GM21528 (cell line): Measurements from ENCODE around the gene UBTD1.
"Not testable (repeated sequence)": the region's sequence is repeated elsewhere in the genome, so short reads cannot be mapped to it uniquely, and the experiment has no call there.

Source experiments
- ATAC-seq: cut with Tn5 transposase; IDR thresholded peaks from one replicate; pipeline ENCODE4 v1.9.1; 2021; ENCODE audit warnings: mild to moderate bottlenecking, moderate library complexity; ENCODE audit not compliant: unreplicated experiment, low FRiP score

UBTD1 gene

GRCh38 chr10:97498841-97499560 lies at the start of gene UBTD1:
UBTD1 (plus strand) TSS chr10:97498924; CDS start chr10:97499204, 280 bp downstream.
- peak; percentile 8 for ATAC-seq

DNA sequence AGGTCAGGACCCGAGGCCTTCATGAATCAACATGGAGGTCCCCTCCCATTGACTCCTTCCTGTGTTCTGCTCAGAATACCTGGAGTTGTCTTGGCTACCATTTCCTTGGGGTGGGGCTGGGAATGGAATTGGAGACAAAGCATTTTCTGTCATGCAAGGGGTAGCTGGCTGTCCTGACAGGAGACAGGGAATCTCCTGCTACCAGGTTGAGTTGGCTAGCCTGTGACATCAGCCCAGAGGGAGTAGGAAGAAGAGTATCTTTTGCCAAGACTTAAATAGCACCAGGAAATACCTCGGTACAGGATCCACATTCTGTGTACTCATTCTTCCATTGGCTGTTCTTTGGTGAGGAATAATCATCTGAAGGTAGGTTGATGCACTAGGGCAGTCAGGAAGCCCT lies 47.9 kb upstream of the UBTD1 start:
- ATAC-seq = no peak

GRCh38 chr10:97451605-97452004 lies 47.1 kb upstream of the UBTD1 start:
- ATAC-seq = no peak

DNA sequence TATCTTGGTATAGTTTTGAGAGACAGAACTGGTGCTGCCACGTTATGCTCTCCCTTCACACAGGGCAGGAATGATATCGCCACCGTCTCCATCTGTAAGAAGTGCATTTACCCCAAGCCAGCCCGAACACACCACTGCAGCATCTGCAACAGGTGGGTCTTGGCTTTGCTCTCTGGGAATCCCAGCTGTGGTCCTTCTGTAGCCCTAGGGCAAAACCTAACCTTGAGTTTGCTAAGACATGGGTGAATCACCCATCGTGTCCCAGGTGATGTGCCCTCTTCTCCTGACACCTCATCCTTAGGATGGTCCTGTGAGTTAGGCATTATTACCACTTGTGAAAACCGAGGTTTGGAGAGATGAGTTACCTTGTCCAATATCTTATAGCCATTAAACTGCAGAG lies 46.4 kb upstream of the UBTD1 start:
- no peak for ATAC-seq

GRCh38 chr10:97454330-97455036 lies 44.2 kb upstream of the UBTD1 start:
- no peak for ATAC-seq

GRCh38 chr10:97456034-97456685 lies 42.6 kb upstream of the UBTD1 start:
- no peak for ATAC-seq

DNA sequence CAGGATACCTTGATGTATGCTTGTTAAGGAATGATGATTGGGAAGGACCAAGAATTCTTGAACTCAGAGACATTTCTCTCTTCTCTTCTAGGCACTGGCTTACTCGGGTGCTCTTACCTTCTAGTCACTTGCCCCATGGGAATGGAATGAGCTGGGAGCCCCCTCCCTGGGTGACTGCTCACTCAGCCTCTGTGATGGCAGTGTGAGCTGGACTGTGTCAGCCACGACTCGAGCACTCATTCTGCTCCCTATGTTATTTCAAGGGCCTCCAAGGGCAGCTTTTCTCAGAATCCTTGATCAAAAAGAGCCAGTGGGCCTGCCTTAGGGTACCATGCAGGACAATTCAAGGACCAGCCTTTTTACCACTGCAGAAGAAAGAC lies 42.0 kb upstream of the UBTD1 start:
- ATAC-seq = no peak

DNA sequence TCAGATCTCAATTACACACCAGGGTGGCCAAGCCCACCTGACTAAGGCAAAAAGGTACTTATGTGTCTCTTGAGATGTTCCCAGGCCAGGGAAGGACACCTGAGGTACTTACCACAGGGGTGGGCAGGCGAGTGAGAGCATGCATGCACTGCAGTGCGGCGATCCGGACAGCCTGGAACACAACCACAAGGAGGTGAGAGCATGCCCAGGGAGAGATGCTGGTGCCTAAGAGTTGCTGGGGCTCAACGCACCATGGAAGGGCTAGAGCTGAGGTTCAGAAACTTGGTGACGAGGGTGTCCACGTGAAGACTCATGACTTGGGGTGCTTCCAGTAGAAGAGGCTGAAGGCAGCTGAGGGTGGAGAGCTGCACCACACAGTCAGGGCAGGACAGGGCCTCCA lies 39.6 kb upstream of the UBTD1 start:
- no peak for ATAC-seq

DNA sequence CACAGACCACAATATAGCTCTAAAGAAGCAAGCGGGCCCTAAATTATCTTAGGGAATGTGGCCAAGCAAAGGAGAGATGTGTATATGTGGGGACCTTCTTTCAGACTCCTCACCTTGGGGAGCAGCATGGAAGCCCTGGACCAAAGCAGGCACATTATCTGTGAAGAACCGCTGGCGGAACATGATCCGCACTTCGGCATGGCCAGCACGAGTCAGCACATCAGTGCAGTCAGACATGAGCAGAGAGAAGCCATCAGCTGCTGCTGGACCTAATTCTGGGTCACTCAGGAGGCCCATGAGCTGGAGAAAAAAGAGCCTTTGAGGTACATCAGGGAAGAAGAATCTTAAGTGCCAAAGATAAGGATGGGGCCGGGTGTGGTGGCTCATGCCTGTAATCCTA lies 38.8 kb upstream of the UBTD1 start:
- ATAC-seq = no peak

DNA sequence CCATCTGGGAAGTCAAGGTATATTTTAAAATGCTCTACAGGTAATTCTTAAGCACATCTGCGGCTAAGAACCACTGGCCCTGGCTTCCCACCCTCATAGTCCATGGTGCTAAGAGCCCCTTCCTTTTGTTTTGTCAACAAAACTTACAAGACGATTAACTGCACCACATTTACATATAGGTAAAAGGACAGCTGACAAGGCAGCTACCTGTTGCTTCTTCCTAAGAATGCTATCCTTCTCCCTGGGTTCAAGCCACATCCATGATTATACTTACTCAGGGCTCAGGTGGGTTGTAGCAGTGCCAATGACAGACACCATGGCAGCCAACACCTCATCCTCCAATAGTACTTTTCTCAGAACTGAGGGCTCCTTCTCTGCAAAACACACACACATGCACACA lies 36.4 kb upstream of the UBTD1 start:
- ATAC-seq = no peak

- ATAC-seq = no peak
These were observed 35.2 kb upstream of the UBTD1 start for GRCh38 chr10:97463363-97464132.

DNA sequence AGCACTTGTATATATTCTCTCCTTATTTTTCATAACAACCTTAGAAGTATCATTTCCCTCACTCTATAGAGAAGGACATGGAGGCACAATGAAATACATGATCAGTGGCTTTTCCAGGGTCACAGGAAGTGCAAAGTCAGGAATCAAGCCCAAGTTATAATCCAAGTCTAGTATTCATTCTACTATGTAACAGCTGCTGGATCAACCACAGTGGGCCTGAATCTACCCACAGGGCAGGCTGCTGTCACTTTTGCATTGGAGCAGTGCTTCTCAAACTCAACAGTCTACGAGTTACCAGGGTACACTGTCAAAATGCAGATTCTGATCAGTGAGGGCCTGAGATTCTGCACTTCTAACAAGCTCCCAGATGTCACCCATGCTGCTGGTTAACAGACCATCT lies 34.5 kb upstream of the UBTD1 start:
- ATAC-seq = no peak

- ATAC-seq = no peak
These were observed 32.7 kb upstream of the UBTD1 start for GRCh38 chr10:97465982-97466381.

GRCh38 chr10:97466755-97467154 lies 32.0 kb upstream of the UBTD1 start:
- no peak for ATAC-seq

DNA sequence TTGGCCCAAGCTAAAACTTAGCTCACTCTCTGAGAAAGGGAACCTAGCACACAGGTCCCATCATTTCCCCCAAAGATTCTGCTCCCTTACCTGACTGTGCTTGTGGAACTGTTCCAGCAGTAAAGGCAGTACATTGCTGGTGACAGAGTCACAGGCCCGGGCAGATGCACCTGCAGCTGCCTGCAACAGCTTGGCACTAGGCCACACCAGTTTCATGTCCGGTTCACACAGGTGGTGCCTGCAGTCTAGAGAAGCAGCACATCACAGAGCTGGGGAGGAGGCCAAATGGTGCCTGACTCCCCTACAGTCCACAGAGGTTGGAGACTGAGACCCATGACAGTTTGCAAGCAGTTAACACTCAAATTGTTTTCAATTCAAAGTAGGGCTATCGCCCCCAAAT lies 30.6 kb upstream of the UBTD1 start:
- ATAC-seq = no peak

GRCh38 chr10:97468781-97469180 lies 29.9 kb upstream of the UBTD1 start:
- ATAC-seq = not testable (repeated sequence)

GRCh38 chr10:97474918-97475317 lies 23.8 kb upstream of the UBTD1 start:
- no peak for ATAC-seq

GRCh38 chr10:97475936-97476594 lies 22.7 kb upstream of the UBTD1 start:
- ATAC-seq = no peak

DNA sequence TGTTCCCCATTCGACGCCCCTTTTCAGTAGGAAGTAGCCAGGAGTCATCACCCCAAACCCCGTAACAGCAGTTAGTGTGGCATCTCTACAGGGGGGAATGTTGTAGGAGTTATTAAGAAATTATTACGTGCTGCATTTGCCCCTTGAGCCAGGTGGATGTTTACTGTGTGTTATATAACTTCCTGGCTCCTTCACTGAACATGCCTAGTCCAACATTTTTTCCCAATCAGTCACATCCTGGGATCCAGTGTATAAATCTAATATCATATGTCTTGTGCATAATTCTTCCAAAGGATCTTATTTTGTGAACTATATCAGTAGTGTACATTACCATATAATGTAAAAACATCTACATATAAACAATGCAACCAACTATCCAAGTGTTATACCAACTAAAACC lies 19.3 kb upstream of the UBTD1 start:
- not testable (repeated sequence) for ATAC-seq

GRCh38 chr10:97479939-97480338 lies 18.8 kb upstream of the UBTD1 start:
- ATAC-seq = no peak
